D721Med (cell line): ENCODE results near the gene CHRM1.

Experiments used
- DNase-seq: peaks from one replicate; pipeline ENCODE4 v3.0.0; 2011; ENCODE audit warnings: low spot score; ENCODE audit not compliant: insufficient read length
- FAIRE-seq: peaks from 2 replicates; lab custom pipeline; 2011; peaks lifted over from hg19 to GRCh38; lab: Jason Lieb, UNC
- CTCF ChIP-seq: IDR thresholded peaks from 2 replicates; pipeline ENCODE4 v1.5.1; 2012; ENCODE audit warnings: mild to moderate bottlenecking, control low read depth; ENCODE audit not compliant: insufficient read depth; ENCODE audit errors: missing control alignments

Gene CHRM1

GRCh38 chr11:62911137-62912130 lies 9.7 kb downstream of the CHRM1 start:
- no peak for TF ChIP-seq CTCF
- DNase-seq (no peak), FAIRE-seq (no peak)

GRCh38 chr11:62910141-62910882 lies 10.9 kb downstream of the CHRM1 start:
- TF ChIP-seq CTCF, result no peak
- FAIRE-seq (no peak), DNase-seq (no peak)

DNA sequence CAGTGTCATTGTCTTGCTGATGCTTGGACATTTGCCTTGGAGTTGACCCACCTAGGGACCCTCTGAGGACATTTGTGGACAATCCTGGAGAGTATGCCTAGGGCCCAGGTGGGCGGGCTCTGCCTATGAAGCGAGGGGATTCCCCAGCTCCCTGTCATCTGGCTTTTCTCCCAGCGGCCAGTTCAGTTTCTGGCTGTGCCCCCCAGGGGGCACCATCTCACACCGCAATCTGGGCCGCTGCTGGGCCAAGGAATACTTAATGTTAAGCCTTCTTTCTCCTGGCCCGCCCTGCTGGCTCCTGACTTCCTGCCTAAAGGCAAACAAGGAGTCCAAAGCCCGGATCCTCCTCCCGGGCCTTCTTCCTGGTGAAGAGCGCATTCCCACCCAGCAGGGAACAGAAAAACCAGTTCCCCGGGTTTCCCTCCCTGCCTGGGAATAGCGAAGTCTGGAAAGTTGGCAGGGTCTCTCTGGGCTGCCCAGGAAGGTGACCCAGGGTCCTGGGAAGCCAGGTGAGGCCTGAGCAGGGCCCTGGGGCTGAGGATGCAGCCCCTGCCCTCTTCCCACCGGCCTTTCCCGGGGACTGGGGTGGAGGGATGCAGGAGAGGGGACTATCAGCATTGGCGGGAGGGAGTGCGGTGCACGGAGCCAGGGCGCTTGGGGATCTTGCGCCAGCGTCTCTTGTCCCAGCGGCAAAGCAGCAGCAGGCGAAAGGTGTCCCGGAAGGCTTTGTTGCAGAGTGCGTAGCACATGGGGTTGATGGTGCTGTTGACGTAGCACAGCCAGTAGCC lies 11.9 kb downstream of the CHRM1 start:
- FAIRE-seq (no peak), DNase-seq (peak; percentile 66)
- peak; percentile 83 for TF ChIP-seq CTCF

- FAIRE-seq (no peak), DNase-seq (no peak)
- no peak for TF ChIP-seq CTCF
Measured at GRCh38 chr11:62908468-62909072, 12.6 kb downstream of the CHRM1 start.

- DNase-seq (peak; percentile 80), FAIRE-seq (no peak)
- TF ChIP-seq CTCF, result peak; percentile 99
Measured at GRCh38 chr11:62905927-62906531, 15.1 kb downstream of the CHRM1 start.

DNA sequence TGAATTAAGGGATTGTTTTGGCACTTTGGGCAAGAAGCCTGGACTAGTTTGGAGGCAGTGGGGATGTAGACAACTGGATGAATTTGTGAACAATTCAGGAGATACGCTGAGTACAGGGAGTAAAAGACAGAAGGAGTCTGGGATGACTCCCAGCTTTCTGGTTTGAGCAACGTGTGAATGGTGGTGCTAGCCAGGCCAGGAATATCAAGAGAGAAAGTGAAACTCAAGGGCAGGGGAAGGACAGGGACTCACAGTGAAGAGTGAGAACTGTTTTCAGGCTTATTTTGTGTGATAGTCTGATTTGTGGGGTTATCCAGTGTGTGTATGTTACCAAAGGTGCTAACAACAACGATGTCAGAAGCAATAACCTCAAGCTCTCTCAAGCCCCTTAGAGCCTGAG lies 15.9 kb downstream of the CHRM1 start:
- DNase-seq (no peak), FAIRE-seq (no peak)
- TF ChIP-seq CTCF, result no peak
